HEK293T (cell line): ENCODE data around the gene CASP9.

ENCODE experiments used
- NFRKB ChIP-seq: fragments of 450-650 bp; IDR thresholded peaks from 2 replicates; pipeline ENCODE4 v1.6.1; 2016; ENCODE audit warnings: mild to moderate bottlenecking, moderate library complexity
- SP1 ChIP-seq: fragments of 450-650 bp; IDR thresholded peaks from 2 replicates; pipeline ENCODE4 v1.6.1; 2017
- ZNF384 ChIP-seq: fragments of 450-650 bp; IDR thresholded peaks from 2 replicates; pipeline ENCODE4 v1.6.1; 2016

- TF ChIP-seq NFRKB: no peak
- no peak for TF ChIP-seq ZNF384
- TF ChIP-seq SP1: no peak
Measured at GRCh38 chr1:15568387-15569073, 44.5 kb upstream of the CASP9 start.
